MCF 10A (cell line): ENCODE results near the gene IRAK3. TPM values are rescaled to one million over a fixed set of nuclear protein-coding genes. Genes with fewer than 3 reads are reported as not detected.
A peak's percentile ranks its signal among the peaks of the same experiment; 100 is the strongest.
"Not testable (repeated sequence)": the region's sequence is repeated elsewhere in the genome, so short reads cannot be mapped to it uniquely, and the experiment has no call there.

Experiments
- BruUV-seq: library from RNA; stranded (reverse); fragments of 400-500 nt; replicated peaks from 2 replicates; lab custom pipeline; 2021; lab: Mats Ljungman, UMichigan
- CTCF ChIA-PET: fragments of 300-600 bp; sonication (Branson Sonifier 250); formaldehyde crosslinking; extraction: SDS; loops from one replicate; lab custom pipeline; 2021; ENCODE audit warnings: antibody characterized with exemption, inconsistent platforms; lab: Yijun Ruan, JAX
- POLR2A ChIA-PET: fragments of 300-600, 350-650 bp; sonication (Branson Sonifier 250); formaldehyde crosslinking; extraction: SDS; loops from one replicate; lab custom pipeline; 2020; ENCODE audit warnings: antibody characterized with exemption, inconsistent platforms; lab: Yijun Ruan, JAX
- DNase-seq: peaks from one replicate; pipeline ENCODE4 v3.0.0-alpha.2; 2018; ENCODE audit not compliant: unreplicated experiment
- H3K27ac Mint-ChIP-seq: one replicate; pipeline ENCODE4 v1.8.0; 2022; ENCODE audit warnings: mild to moderate bottlenecking, low read depth, mixed read lengths; ENCODE audit not compliant: unreplicated experiment
- H3K27me3 Mint-ChIP-seq: one replicate; pipeline ENCODE4 v1.8.0; 2022; ENCODE audit warnings: mixed read lengths; ENCODE audit not compliant: insufficient read depth, unreplicated experiment
- H3K36me3 Mint-ChIP-seq: one replicate; pipeline ENCODE4 v1.8.0; 2022; ENCODE audit warnings: mild to moderate bottlenecking, moderate library complexity, mixed read lengths; ENCODE audit not compliant: insufficient read depth, unreplicated experiment
- H3K4me1 Mint-ChIP-seq: one replicate; pipeline ENCODE4 v1.8.0; 2022; ENCODE audit warnings: mixed read lengths; ENCODE audit not compliant: insufficient read depth, unreplicated experiment
- H3K4me3 Mint-ChIP-seq: one replicate; pipeline ENCODE4 v1.8.0; 2022; ENCODE audit warnings: mild to moderate bottlenecking, moderate library complexity, mixed read lengths; ENCODE audit not compliant: unreplicated experiment
- H3K9me3 Mint-ChIP-seq: one replicate; pipeline ENCODE4 v1.8.0; 2022; ENCODE audit warnings: mixed read lengths; ENCODE audit not compliant: unreplicated experiment
- intact Hi-C: fragments of 100-400 bp; cut with micrococcal nuclease; formaldehyde crosslinking; loops from 2 replicates; pipeline ENCODE4 v1.14.1; 2022
- total RNA-seq: library from RNA; stranded (reverse); gene quantifications from 2 replicates; pipeline ENCODE4 v1.2.3, GENCODE V29; 2022
- TF ChIP-seq, protein P1 (sequence below): fragments of 200-600 bp; IDR thresholded peaks from one replicate; pipeline ENCODE4 v1.8.0; 2022; ENCODE audit warnings: antibody characterized with exemption, mild to moderate bottlenecking; ENCODE audit not compliant: unreplicated experiment

IRAK3 gene
- total RNA-seq, 1 experiment from 2014 or later, result not detected

DNA sequence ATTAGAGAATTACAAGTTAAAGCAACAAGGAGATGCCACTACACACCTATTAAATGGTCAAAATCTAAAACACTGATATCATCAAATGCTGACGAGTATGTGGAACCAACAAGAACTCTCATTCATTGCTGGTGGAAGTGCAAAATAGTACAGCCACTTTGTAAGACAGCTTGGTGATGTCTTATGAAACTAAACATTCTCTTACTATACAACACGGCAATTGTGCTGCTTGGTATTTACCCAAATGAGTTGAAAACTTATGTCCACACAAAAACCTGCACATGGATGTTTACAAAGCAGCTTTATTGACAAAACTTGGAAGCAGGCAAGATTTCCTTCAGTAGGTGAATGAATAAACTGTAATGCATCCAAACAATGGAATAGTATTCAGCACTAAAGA is 22.5 kb upstream of the IRAK3 start:
- DNase-seq, result no peak
- Mint-ChIP-seq H3K27me3 (no peaks in the 10 kb centered on the region), H3K9me3 (no peaks in the 10 kb centered on the region), H3K36me3 (peaks cover 18% of the 10 kb centered on the region), H3K4me3 (peak overlapping the region; percentile 44), H3K4me1 (peaks cover 20% of the 10 kb centered on the region), H3K27ac (no peak overlapping the region)
- BruUV-seq, result no TSS peak
- POLR2A ChIA-PET, result no interaction called here
- intact Hi-C loops, result no loop called here
- CTCF ChIA-PET, result no interaction called here
- TF ChIP-seq, protein P1, sequence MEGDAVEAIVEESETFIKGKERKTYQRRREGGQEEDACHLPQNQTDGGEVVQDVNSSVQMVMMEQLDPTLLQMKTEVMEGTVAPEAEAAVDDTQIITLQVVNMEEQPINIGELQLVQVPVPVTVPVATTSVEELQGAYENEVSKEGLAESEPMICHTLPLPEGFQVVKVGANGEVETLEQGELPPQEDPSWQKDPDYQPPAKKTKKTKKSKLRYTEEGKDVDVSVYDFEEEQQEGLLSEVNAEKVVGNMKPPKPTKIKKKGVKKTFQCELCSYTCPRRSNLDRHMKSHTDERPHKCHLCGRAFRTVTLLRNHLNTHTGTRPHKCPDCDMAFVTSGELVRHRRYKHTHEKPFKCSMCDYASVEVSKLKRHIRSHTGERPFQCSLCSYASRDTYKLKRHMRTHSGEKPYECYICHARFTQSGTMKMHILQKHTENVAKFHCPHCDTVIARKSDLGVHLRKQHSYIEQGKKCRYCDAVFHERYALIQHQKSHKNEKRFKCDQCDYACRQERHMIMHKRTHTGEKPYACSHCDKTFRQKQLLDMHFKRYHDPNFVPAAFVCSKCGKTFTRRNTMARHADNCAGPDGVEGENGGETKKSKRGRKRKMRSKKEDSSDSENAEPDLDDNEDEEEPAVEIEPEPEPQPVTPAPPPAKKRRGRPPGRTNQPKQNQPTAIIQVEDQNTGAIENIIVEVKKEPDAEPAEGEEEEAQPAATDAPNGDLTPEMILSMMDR, result no peak

DNA sequence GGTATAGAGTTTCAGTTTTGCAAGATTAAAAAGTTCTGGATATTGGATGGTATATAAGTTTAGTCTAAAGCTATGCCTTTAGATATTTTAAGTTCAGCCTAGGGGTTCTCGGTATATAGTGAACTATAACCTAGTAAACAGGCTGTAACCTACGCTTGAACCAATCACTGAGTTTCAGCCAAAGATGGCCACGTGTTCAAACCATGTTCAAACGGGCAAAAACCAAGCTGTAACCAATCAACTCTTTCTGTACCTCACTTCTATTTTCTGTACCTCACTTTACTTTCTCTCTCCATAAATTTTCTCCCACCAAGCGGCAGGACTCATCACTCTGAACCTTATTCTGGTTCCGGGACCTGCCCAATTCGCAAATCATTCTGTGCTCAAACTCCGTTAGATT is 20.6 kb upstream of the IRAK3 start:
- Mint-ChIP-seq H3K27me3 (no peaks in the 10 kb centered on the region), H3K4me1 (peaks cover 20% of the 10 kb centered on the region), H3K9me3 (no peaks in the 10 kb centered on the region), H3K36me3 (peaks cover 18% of the 10 kb centered on the region), H3K27ac (peak overlapping the region; percentile 98), H3K4me3 (peak overlapping the region; percentile 98)
- ChIA-PET CTCF (interaction anchor here (0.7 to 2.1 kb wide), 6 partner anchors 9 to 612 kb away, joined by 3 to 13 read pairs (median 4); no protein-coding TSS in a partner anchor), POLR2A (interaction anchor here (0.6 to 2.6 kb wide), 18 partner anchors 8 to 1100 kb away, joined by 3 to 70 read pairs (median 5); partner anchors contain the start of genes CAND1, HELB, LEMD3 and LLPH)
- BruUV-seq, result no TSS peak
- intact Hi-C loops, result no loop called here
- no peak for DNase-seq
- TF ChIP-seq, protein P1, result no peak

DNA sequence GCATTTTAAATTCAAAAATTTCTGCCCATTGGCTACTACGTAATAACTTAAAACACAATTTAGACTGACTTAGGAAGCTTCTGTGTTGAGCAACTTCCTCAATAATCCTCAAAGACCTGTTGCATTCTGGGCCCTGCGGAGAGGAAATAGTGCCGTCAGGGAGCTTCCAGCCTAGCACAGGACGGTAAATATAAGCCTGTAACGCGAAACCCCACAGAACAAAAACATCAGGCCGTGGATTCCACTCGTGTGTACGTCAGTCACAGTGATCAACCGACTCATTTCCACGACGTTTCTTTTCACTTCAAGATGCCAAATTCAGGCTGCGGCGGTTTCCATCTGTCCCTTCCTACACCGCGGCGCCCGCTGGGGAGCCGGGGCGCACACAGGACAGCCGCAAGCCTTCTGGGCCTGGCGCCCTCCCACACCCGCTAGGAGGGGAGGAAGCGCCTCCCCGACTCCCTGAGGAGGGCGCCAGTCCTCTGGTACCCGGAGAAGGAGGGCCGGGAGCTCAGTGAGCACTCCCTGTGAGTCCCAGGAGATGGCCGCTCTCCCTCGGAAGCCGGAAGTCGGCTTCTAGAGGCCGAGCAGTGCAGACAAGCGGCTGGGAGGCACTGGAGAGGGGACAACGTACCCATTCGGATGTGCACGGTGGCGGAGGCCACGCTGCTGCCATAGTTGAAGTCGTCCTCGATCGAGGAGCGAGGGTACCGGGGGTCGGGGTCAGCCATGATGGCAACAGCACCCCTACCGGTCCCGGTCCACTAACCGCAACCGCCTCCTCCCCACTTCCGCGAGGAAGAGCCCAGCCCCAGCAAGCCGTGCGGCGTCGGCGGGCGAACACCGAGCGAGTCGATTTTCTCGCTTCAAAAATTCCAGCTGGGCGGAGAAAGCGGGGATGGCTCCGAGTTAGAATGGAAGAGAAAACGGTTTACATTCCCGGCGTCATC is 19.5 kb upstream of the IRAK3 start, which contains the start of gene TMBIM4:
TMBIM4 (minus strand) TSS at position 776 of the 950 bp plus-strand sequence; CDS start at position 731, 45 bp downstream.
- intact Hi-C loops, result loop anchor here (1.0 kb wide), 1 partner anchor 133 kb away; the partner anchor contains the start of gene HELB
- TF ChIP-seq, protein P1, result peak; percentile 61
- Mint-ChIP-seq H3K4me3 (peak within 1 kb of the TSS; percentile 98), H3K4me1 (peaks cover 20% of the 10 kb centered on the region), H3K27me3 (no peaks in the 10 kb centered on the region), H3K36me3 (peaks cover 17% of the 10 kb centered on the region), H3K27ac (peak within 1 kb of the TSS; percentile 98), H3K9me3 (no peaks in the 10 kb centered on the region)
- ChIA-PET CTCF (interaction anchor here (0.6 to 2.1 kb wide), 15 partner anchors 9 to 1608 kb away, joined by 3 to 13 read pairs (median 4); no protein-coding TSS in a partner anchor), POLR2A (interaction anchor here (0.5 to 2.6 kb wide), 37 partner anchors 7 to 1107 kb away, joined by 3 to 70 read pairs (median 4); partner anchors contain the start of genes CAND1, HELB, LEMD3 and LLPH)
- BruUV-seq, result TSS peak; percentile 84
- peak; percentile 86 for DNase-seq

DNA sequence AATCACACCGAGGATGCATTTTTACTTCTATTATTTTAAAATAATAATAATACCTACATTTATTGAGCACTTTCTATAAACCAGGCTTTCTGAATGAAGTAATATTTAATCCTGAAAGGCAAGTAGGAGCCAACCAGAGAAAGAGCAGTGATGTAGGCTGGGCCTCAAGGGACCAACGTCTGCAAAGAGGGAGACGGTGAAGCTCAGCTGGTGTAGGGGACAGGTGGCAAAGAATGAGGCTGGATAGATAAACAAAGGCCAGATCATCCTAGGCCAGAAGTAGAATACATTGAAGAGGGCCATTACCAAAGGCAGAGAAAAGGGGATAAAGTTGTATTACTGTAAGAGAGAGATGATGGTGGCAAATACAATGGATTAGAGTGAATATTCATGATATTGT is 18.4 kb upstream of the IRAK3 start:
- Mint-ChIP-seq H3K36me3 (peaks cover 11% of the 10 kb centered on the region), H3K4me1 (peaks cover 20% of the 10 kb centered on the region), H3K27ac (peak overlapping the region; percentile 98), H3K27me3 (no peaks in the 10 kb centered on the region), H3K4me3 (peak overlapping the region; percentile 98), H3K9me3 (no peaks in the 10 kb centered on the region)
- TF ChIP-seq, protein P1, result no peak
- intact Hi-C loops, result no loop called here
- ChIA-PET CTCF (interaction anchor here (1.8 kb wide), 1 partner anchor 20 kb away, joined by 10 read pairs; no protein-coding TSS in a partner anchor), POLR2A (interaction anchor here (0.8 to 2.3 kb wide), 3 partner anchors 8 to 39 kb away, joined by 3 to 70 read pairs (median 3); partner anchors contain the start of gene LLPH)
- no TSS peak for BruUV-seq
- DNase-seq, result no peak

DNA sequence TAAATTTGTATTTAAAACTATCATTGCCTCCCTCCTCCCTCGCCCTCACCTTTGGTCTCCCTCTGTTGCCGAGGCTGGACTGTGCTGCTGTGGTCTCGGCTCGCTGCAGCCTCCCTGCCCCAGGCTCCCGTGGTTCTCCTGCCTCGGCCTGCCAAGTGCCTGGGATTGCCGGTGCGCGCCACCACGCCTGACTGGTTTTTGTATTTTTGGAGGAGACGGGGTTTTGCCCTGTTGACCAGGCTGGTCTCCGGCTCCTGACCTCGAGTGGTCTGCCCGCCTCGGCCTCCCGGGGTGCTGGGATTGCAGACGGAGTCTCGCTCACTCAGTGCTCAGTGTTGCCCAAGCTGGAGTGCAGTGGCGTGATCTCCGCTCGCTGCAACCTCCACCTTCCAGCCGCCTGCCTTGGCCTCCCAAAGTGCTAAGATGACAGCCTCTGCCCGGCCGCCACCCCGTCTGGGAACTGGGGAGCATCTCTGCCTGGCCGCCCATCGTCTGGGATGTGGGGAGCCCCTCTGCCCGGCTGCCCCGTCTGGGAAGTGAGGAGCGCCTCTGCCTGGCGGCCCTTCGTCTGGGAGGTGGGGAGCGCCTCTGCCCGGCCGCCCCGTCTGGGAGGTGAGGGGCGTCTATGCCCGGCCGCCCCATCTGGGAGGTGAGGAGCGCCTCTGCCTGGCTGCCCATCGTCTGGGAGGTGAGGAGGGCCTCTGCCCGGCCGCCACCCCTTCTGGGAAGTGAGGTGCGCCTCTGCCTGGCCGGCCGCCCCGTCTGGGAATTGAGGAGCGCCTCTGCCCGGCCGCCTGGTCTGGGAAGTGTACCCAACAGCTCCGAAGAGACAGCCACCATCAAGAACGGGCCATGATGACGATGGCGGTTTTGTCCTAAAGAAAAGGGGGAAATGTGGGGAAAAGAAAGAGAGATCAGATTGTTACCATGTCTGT is 14.4 kb upstream of the IRAK3 start:
- H3K9me3 Mint-ChIP-seq, H3K27ac Mint-ChIP-seq, BruUV-seq, DNase-seq, H3K4me1 Mint-ChIP-seq, H3K4me3 Mint-ChIP-seq, intact Hi-C loops, POLR2A ChIA-PET, H3K36me3 Mint-ChIP-seq: not testable (repeated sequence)
- H3K27me3 Mint-ChIP-seq, result peaks cover 32% of the 10 kb centered on the region
- CTCF ChIA-PET, result interaction anchor here (0.6 to 2.1 kb wide), 2 partner anchors 8 to 898 kb away, joined by 3 to 7 read pairs; no protein-coding TSS in a partner anchor
